GM10266 (cell line): ENCODE results near the gene ZNF281.

Experiments
- DNase-seq: peaks from one replicate; pipeline ENCODE4 v3.0.0; 2012; ENCODE audit errors: extremely low spot score
- CTCF ChIP-seq: IDR thresholded peaks from 2 replicates; pipeline ENCODE4 v1.5.1; 2012; ENCODE audit warnings: mild to moderate bottlenecking, low read depth; ENCODE audit not compliant: control insufficient read depth, insufficient read depth; ENCODE audit errors: missing control alignments

ZNF281 gene, protein sequence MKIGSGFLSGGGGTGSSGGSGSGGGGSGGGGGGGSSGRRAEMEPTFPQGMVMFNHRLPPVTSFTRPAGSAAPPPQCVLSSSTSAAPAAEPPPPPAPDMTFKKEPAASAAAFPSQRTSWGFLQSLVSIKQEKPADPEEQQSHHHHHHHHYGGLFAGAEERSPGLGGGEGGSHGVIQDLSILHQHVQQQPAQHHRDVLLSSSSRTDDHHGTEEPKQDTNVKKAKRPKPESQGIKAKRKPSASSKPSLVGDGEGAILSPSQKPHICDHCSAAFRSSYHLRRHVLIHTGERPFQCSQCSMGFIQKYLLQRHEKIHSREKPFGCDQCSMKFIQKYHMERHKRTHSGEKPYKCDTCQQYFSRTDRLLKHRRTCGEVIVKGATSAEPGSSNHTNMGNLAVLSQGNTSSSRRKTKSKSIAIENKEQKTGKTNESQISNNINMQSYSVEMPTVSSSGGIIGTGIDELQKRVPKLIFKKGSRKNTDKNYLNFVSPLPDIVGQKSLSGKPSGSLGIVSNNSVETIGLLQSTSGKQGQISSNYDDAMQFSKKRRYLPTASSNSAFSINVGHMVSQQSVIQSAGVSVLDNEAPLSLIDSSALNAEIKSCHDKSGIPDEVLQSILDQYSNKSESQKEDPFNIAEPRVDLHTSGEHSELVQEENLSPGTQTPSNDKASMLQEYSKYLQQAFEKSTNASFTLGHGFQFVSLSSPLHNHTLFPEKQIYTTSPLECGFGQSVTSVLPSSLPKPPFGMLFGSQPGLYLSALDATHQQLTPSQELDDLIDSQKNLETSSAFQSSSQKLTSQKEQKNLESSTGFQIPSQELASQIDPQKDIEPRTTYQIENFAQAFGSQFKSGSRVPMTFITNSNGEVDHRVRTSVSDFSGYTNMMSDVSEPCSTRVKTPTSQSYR

DNA sequence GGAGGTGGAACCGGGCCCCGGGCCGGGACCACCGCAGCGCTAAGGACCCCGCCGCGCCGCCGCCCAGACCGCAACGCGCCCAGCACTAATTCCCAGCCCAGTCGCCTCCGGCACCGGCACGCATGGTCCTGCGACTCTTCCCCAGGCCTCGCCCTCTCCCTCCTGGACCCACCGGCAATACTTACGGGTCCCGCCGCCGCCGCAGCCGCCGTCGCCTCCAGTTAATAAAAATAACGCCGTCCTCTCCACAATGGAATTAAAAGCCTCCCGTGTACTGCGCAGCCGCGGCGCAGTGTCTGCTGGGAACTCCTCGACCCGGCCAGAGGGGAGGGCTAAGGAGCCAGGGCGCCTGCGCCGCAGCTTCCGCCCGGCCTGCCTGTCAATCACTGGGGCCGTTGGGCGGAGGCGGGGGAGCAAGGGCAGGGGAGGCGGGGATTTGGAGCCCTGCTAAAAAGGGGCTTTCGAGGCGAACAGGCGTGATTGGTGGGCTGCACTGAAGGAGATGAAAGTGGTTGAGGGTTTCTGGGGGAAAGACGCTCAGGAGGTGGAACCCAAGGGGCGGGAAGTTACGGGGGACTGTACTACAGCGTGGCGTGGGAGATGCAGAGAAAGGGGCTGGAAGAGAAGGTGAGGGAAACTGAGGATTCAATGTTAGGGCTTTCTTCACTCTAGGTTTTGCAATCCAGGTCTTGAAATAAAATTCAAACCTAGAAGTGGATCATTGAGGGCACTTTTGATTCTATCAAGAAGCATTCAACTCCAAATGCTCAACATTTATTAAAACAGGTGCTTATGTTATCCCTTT is at the start of gene ZNF281:
Gene ZNF281, minus strand, starts transcription at position 276 of the 805 bp plus-strand sequence. CDS start 331 bp downstream, outside the sequence.
- DNase-seq: peak; percentile 97
- TF ChIP-seq CTCF: no peak

GRCh38 chr1:200458780-200459179 is 48.9 kb upstream of the ZNF281 start:
- no peak for TF ChIP-seq CTCF
- no peak for DNase-seq

GRCh38 chr1:200457810-200458209 is 48.0 kb upstream of the ZNF281 start:
- TF ChIP-seq CTCF: no peak
- no peak for DNase-seq

GRCh38 chr1:200454425-200454824 is 44.6 kb upstream of the ZNF281 start:
- TF ChIP-seq CTCF: no peak
- DNase-seq: no peak

DNA sequence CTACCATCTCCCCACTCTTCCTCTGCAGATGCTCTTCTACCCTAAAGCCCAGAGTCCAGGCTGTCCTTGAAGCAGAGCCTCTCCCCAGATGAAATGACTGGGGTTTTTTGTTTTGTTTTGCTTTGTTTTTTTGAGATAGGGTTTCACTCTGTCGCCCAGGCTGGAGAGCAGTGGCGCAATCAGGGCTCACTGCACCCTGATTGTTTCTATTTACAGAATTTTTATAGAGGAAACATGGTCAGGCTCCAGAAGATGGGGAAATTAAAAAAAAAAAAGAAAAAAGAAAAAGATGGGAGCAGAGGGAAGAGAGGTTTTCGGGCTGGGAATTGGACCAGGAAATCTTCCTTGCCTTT is 43.7 kb upstream of the ZNF281 start:
- TF ChIP-seq CTCF: no peak
- DNase-seq: no peak

- DNase-seq: no peak
- TF ChIP-seq CTCF: no peak
Observed at GRCh38 chr1:200452850-200453552, 43.2 kb upstream of the ZNF281 start.
